Activated CD8-positive, alpha-beta memory T cell treated with anti-CD3 and anti-CD28 coated beads for 1 hour (primary cell): Measurements from ENCODE around the gene DCTN1.

Source experiments
- DNase-seq, 2 donors: peaks; one replicate each; pipeline ENCODE4 v3.0.0-alpha.2; 2020; ENCODE audit warnings: low read depth in 1 of 2; ENCODE audit errors: extremely low read depth in 1 of 2

The DCTN1 gene

DNA sequence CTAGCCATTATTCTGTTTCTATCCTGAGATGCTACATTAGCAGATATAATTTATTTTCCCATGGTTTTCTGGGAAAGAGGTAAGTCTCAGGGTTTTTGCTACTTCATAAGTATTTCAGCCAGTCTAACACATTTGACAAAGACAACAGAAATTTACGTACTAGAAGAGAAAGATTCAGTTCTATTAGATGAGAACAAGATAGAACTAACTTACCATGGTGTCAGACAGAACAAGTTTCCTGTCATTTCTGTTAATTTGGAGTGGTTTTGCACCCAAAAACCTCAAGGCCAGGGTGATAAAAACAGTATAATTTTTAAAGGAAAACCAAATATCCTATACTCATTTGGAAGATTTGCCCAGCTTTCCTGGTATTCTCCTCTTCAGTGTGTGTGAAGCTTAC, 52.5 kb downstream of the DCTN1 start:
- DNase-seq, result no peak

GRCh38 chr2:74327199-74327598, 52.9 kb downstream of the DCTN1 start:
- no peak for DNase-seq

- no peak for DNase-seq
These were observed 54.3 kb downstream of the DCTN1 start for GRCh38 chr2:74325815-74326214.

- no peak for DNase-seq
These were observed 58.4 kb downstream of the DCTN1 start for GRCh38 chr2:74321737-74322136.

DNA sequence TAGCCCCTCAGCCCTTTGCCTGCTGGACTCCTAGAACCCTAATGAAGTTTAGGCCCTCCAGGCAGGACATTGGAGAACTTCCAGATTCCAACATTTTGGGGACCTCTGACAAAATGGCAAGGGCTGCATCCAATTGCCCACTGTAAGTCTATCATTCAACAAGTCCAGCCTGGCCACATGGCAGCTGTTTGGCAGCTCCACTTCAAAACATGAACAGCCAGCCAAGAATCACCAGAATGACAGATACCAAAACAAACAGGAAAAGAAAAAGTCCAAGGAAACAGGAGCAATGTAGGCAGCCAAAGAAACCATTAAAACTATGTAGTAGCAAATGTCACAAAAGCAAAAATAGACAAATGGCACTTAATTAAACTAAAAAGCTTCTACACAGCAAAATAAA, 62.4 kb downstream of the DCTN1 start:
- DNase-seq, result no peak

- no peak for DNase-seq
These were observed 63.4 kb downstream of the DCTN1 start for GRCh38 chr2:74316627-74317295.

GRCh38 chr2:74314107-74314506, 66.0 kb downstream of the DCTN1 start:
- no peak for DNase-seq

DNA sequence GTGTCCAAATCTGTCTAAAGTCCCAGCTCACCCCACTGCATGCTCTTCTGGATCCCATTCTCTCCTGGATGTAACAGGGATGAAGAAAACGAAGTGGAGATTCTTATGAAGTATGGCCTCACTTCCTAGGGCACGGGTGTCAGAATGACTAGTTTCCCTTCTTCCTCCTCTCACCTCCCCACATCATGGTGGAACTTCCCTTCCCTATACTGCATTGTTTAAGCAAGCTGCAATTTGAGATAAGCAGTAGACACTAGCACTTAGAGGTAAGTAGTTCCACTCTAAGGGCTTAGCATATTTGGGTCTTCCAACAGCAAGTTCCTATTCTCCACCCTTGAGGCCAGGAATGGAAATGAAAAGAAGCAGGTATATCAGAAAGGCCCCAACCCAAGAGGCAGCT, 66.6 kb downstream of the DCTN1 start:
- no peak for DNase-seq

DNA sequence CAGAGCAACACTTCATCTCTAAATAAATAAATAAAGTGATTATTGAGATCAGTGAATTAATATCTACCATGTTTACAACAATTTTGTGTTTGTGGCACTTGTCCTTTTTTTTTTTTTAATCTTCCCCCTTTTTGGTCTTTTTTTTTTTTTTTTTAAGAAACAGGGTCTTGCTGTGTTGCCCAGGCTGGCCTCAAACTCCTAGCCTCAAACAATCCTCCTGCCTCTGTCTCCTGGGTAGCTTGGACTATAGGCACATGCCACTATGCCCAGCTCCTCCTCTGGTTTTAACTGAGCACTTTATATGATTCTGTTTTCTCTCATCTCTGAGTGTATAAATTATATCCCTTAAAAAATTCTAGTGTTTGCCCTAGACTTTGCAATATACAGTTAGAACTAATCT, 67.2 kb downstream of the DCTN1 start:
- DNase-seq, result no peak
